NCI-H446 treated with DMSO at 0.1 percent for 48 hours (cell line): ENCODE results near the gene ZNF827.
"Not testable (repeated sequence)": the region's sequence is repeated elsewhere in the genome, so short reads cannot be mapped to it uniquely, and the experiment has no call there.

Source experiments
- DNase-seq: peaks from one replicate; lab custom pipeline; 2025; lab: John Stamatoyannopoulos, UW

Gene ZNF827

GRCh38 chr4:145865274-145865941 is 73.2 kb downstream of the ZNF827 start:
- DNase-seq, result no peak

- no peak for DNase-seq
Measured at GRCh38 chr4:145863191-145863590, 75.4 kb downstream of the ZNF827 start.

GRCh38 chr4:145861336-145862318 is 77.0 kb downstream of the ZNF827 start:
- no peak for DNase-seq

- DNase-seq, result no peak
Measured at GRCh38 chr4:145860897-145861296, 77.7 kb downstream of the ZNF827 start.

GRCh38 chr4:145860446-145860845 is 78.2 kb downstream of the ZNF827 start:
- DNase-seq, result no peak

- DNase-seq, result no peak
Measured at GRCh38 chr4:145859926-145860325, 78.7 kb downstream of the ZNF827 start.

GRCh38 chr4:145859426-145859825 is 79.2 kb downstream of the ZNF827 start:
- DNase-seq, result no peak

- no peak for DNase-seq
Measured at GRCh38 chr4:145852256-145852839, 86.3 kb downstream of the ZNF827 start.

- DNase-seq, result no peak
Measured at GRCh38 chr4:145851511-145852201, 87.0 kb downstream of the ZNF827 start.

GRCh38 chr4:145847764-145848163 is 90.9 kb downstream of the ZNF827 start:
- DNase-seq, result no peak

- DNase-seq, result no peak
Measured at GRCh38 chr4:145845118-145845517, 93.5 kb downstream of the ZNF827 start.

- no peak for DNase-seq
Measured at GRCh38 chr4:145843639-145844038, 95.0 kb downstream of the ZNF827 start.

GRCh38 chr4:145843148-145843547 is 95.5 kb downstream of the ZNF827 start:
- DNase-seq, result no peak

- no peak for DNase-seq
Measured at GRCh38 chr4:145842224-145842887, 96.3 kb downstream of the ZNF827 start.

GRCh38 chr4:145840801-145841200 is 97.8 kb downstream of the ZNF827 start:
- DNase-seq, result no peak

GRCh38 chr4:145840162-145840768 is 98.4 kb downstream of the ZNF827 start:
- peak; percentile 4 for DNase-seq

- DNase-seq, result no peak
Measured at GRCh38 chr4:145839151-145839550, 99.5 kb downstream of the ZNF827 start.

GRCh38 chr4:145832384-145832783 is 106.2 kb downstream of the ZNF827 start:
- DNase-seq, result not testable (repeated sequence)

GRCh38 chr4:145830699-145831098 is 107.9 kb downstream of the ZNF827 start:
- DNase-seq, result no peak

- DNase-seq, result no peak
Measured at GRCh38 chr4:145829629-145830395, 108.8 kb downstream of the ZNF827 start.
